BLaER1 treated with 17β-estradiol and CSF1 and Interleukin-3, amounts not matched to agents 10 nM and 100 nM (cell line): ENCODE results near the gene PPP2R1A.

Source experiments
- H3K27ac ChIP-seq, 11 experiments: shearing (Covaris generic); formaldehyde crosslinking; 2 replicates each; pipeline ENCODE4 v1.8.1; 2022
- H3K27me3 ChIP-seq, 11 experiments: shearing (Covaris generic); formaldehyde crosslinking; 2 replicates each; pipeline ENCODE4 v1.8.1; 2022
- H3K36me3 ChIP-seq, 11 experiments: shearing (Covaris generic); formaldehyde crosslinking; 2 replicates each; pipeline ENCODE4 v1.8.1; 2022
- H3K4me1 ChIP-seq, 10 experiments: shearing (Covaris generic); formaldehyde crosslinking; 2 replicates each; pipeline ENCODE4 v1.8.1; 2022
- H3K4me2 ChIP-seq, 11 experiments: shearing (Covaris generic); formaldehyde crosslinking; 2 replicates each; pipeline ENCODE4 v1.8.1; 2022
- H3K4me3 ChIP-seq, 10 experiments: shearing (Covaris generic); formaldehyde crosslinking; 2 replicates each; pipeline ENCODE4 v1.8.1; 2022
- H3K9ac ChIP-seq, 11 experiments: shearing (Covaris generic); formaldehyde crosslinking; 2 replicates each; pipeline ENCODE4 v1.8.1; 2022
- H3K9me3 ChIP-seq, 11 experiments: shearing (Covaris generic); formaldehyde crosslinking; replicated peaks in 1 of 11; 2 replicates each; pipeline ENCODE4 v1.8.1; 2022
- H4K20me1 ChIP-seq, 11 experiments: shearing (Covaris generic); formaldehyde crosslinking; 2 replicates each; pipeline ENCODE4 v1.8.1; 2022
- Cebpa-rat ChIP-seq, 11 experiments: shearing (Covaris generic); IDR thresholded peaks; 2 replicates each; pipeline ENCODE4 v1.8.1; 2022

Gene PPP2R1A

GRCh38 chr19:52212572-52213255, 22.9 kb downstream of the PPP2R1A start:
- Histone ChIP-seq H3K4me1 (no peaks in the 10 kb centered on the region), H3K9ac (no peak overlapping the region), H3K36me3 (peaks cover 100% of the 10 kb centered on the region in 11 experiments), H3K27me3 (no peaks in the 10 kb centered on the region), H3K27ac (no peak overlapping the region), H4K20me1 (peaks cover 39 to 90% (median 64%) of the 10 kb centered on the region in 11 experiments; a peak in 21 of 22 replicates), H3K4me3 (no peak overlapping the region), H3K4me2 (no peak overlapping the region), H3K9me3 (no peaks in the 10 kb centered on the region)
- TF ChIP-seq Cebpa-rat (IDR thresholded peaks at IDR 0.05) = no peak

GRCh38 chr19:52214241-52214640, 24.4 kb downstream of the PPP2R1A start:
- Histone ChIP-seq H3K36me3 (peaks cover 100% of the 10 kb centered on the region in 11 experiments), H4K20me1 (peaks cover 29 to 90% (median 57%) of the 10 kb centered on the region in 11 experiments; a peak in 21 of 22 replicates), H3K9ac (no peak overlapping the region), H3K4me3 (no peak overlapping the region), H3K4me1 (no peaks in the 10 kb centered on the region), H3K9me3 (no peaks in the 10 kb centered on the region), H3K27me3 (no peaks in the 10 kb centered on the region), H3K4me2 (no peak overlapping the region), H3K27ac (no peak overlapping the region)
- no peak for TF ChIP-seq Cebpa-rat (IDR thresholded peaks at IDR 0.05)

GRCh38 chr19:52216401-52216800, 26.5 kb downstream of the PPP2R1A start:
- Histone ChIP-seq H3K27me3 (no peaks in the 10 kb centered on the region), H3K27ac (no peak overlapping the region), H3K9me3 (no peaks in the 10 kb centered on the region), H3K4me3 (no peak overlapping the region), H3K9ac (no peak overlapping the region), H3K4me1 (no peaks in the 10 kb centered on the region), H3K36me3 (peaks cover 100% of the 10 kb centered on the region in 11 experiments), H4K20me1 (peaks cover 10 to 90% (median 55%) of the 10 kb centered on the region in 11 experiments; a peak in 20 of 22 replicates), H3K4me2 (no peak overlapping the region)
- no peak for TF ChIP-seq Cebpa-rat (IDR thresholded peaks at IDR 0.05)

GRCh38 chr19:52217576-52217975, 27.7 kb downstream of the PPP2R1A start:
- H3K36me3 ChIP-seq = peaks cover 100% of the 10 kb centered on the region in 11 experiments
- no peak overlapping the region for H3K4me3 ChIP-seq
- H3K27me3 ChIP-seq = no peaks in the 10 kb centered on the region
- no peak overlapping the region for H3K4me2 ChIP-seq
- H4K20me1 ChIP-seq = peaks cover 4 to 87% (median 48%) of the 10 kb centered on the region in 11 experiments; a peak in 20 of 22 replicates
- no peak for TF ChIP-seq Cebpa-rat (IDR thresholded peaks at IDR 0.05)
- no peak overlapping the region for H3K9ac ChIP-seq
- H3K27ac ChIP-seq = no peak overlapping the region
- H3K9me3 ChIP-seq = no peaks in the 10 kb centered on the region
- no peaks in the 10 kb centered on the region for H3K4me1 ChIP-seq

- Histone ChIP-seq H3K27ac (no peak overlapping the region), H4K20me1 (peaks cover 4 to 72% (median 44%) of the 10 kb centered on the region in 11 experiments; a peak in 20 of 22 replicates), H3K9ac (no peak overlapping the region), H3K4me3 (no peak overlapping the region), H3K36me3 (peaks cover 100% of the 10 kb centered on the region in 11 experiments), H3K9me3 (no peaks in the 10 kb centered on the region), H3K4me2 (no peak overlapping the region), H3K27me3 (no peaks in the 10 kb centered on the region), H3K4me1 (no peaks in the 10 kb centered on the region)
- no peak for TF ChIP-seq Cebpa-rat (IDR thresholded peaks at IDR 0.05)
Observed at GRCh38 chr19:52219611-52220010, 29.8 kb downstream of the PPP2R1A start.

GRCh38 chr19:52221031-52221430, 31.2 kb downstream of the PPP2R1A start:
- Histone ChIP-seq H4K20me1 (peaks cover 4 to 71% (median 42%) of the 10 kb centered on the region in 11 experiments; a peak in 20 of 22 replicates), H3K36me3 (peaks cover 100% of the 10 kb centered on the region in 11 experiments), H3K9me3 (no peaks in the 10 kb centered on the region), H3K27me3 (no peaks in the 10 kb centered on the region), H3K4me1 (no peaks in the 10 kb centered on the region), H3K9ac (no peak overlapping the region), H3K4me3 (no peak overlapping the region), H3K4me2 (no peak overlapping the region), H3K27ac (no peak overlapping the region)
- TF ChIP-seq Cebpa-rat (IDR thresholded peaks at IDR 0.05) = no peak

GRCh38 chr19:52221831-52222375, 32.1 kb downstream of the PPP2R1A start:
- Histone ChIP-seq H3K9ac (no peak overlapping the region), H3K27me3 (no peaks in the 10 kb centered on the region), H3K36me3 (peaks cover 100% of the 10 kb centered on the region in 11 experiments), H3K4me2 (no peak overlapping the region), H4K20me1 (peaks cover 4 to 67% (median 41%) of the 10 kb centered on the region in 11 experiments; a peak in 20 of 22 replicates), H3K27ac (no peak overlapping the region), H3K9me3 (no peaks in the 10 kb centered on the region), H3K4me3 (no peak overlapping the region), H3K4me1 (no peaks in the 10 kb centered on the region)
- no peak for TF ChIP-seq Cebpa-rat (IDR thresholded peaks at IDR 0.05)

GRCh38 chr19:52224211-52224610, 34.4 kb downstream of the PPP2R1A start:
- H3K27me3 ChIP-seq = no peaks in the 10 kb centered on the region
- H3K4me1 ChIP-seq = no peaks in the 10 kb centered on the region
- H3K27ac ChIP-seq = no peak overlapping the region
- H3K4me2 ChIP-seq = no peak overlapping the region
- no peak overlapping the region for H3K4me3 ChIP-seq
- peaks cover 0 to 60% (median 28%) of the 10 kb centered on the region in 11 experiments; a peak in 16 of 22 replicates for H4K20me1 ChIP-seq
- no peaks in the 10 kb centered on the region for H3K9me3 ChIP-seq
- no peak overlapping the region for H3K9ac ChIP-seq
- peaks cover 100% of the 10 kb centered on the region in 11 experiments for H3K36me3 ChIP-seq
- no peak for TF ChIP-seq Cebpa-rat (IDR thresholded peaks at IDR 0.05)

GRCh38 chr19:52226652-52227051, 36.8 kb downstream of the PPP2R1A start:
- Histone ChIP-seq H3K9me3 (no peaks in the 10 kb centered on the region), H4K20me1 (peaks cover 0 to 38% (median 7%) of the 10 kb centered on the region in 11 experiments; a peak in 9 of 22 replicates), H3K4me3 (no peak overlapping the region), H3K4me2 (no peak overlapping the region), H3K27ac (no peak overlapping the region), H3K4me1 (no peaks in the 10 kb centered on the region), H3K36me3 (peaks cover 89 to 100% (median 99%) of the 10 kb centered on the region in 11 experiments), H3K27me3 (no peaks in the 10 kb centered on the region), H3K9ac (no peak overlapping the region)
- no peak for TF ChIP-seq Cebpa-rat (IDR thresholded peaks at IDR 0.05)
